ENCODE measurements around the gene WNK1.
A peak's percentile ranks its signal among the peaks of the same experiment; 100 is the strongest.
"Not testable (repeated sequence)": the region's sequence is repeated elsewhere in the genome, so short reads cannot be mapped to it uniquely, and the experiment has no call there.

WNK1 gene

GRCh38 chr12:751999-752694, at the start of gene WNK1:
TSS of gene WNK1 (plus strand) at chr12:752579. CDS start at chr12:753566, 987 bp downstream.
- DNase-seq, result peak; percentile 99

- no peak for DNase-seq
Measured at GRCh38 chr12:704516-705242, 47.7 kb upstream of the WNK1 start.

- not testable (repeated sequence) for DNase-seq
Measured at GRCh38 chr12:708084-708483, 44.3 kb upstream of the WNK1 start.

- no peak for DNase-seq
Measured at GRCh38 chr12:709455-710020, 42.8 kb upstream of the WNK1 start.

GRCh38 chr12:712172-712863, 40.1 kb upstream of the WNK1 start:
- no peak for DNase-seq

- no peak for DNase-seq
Measured at GRCh38 chr12:713281-713875, 39.0 kb upstream of the WNK1 start.

GRCh38 chr12:716506-716905, 35.9 kb upstream of the WNK1 start:
- no peak for DNase-seq

GRCh38 chr12:718756-719102, 33.6 kb upstream of the WNK1 start:
- DNase-seq, result no peak

DNA sequence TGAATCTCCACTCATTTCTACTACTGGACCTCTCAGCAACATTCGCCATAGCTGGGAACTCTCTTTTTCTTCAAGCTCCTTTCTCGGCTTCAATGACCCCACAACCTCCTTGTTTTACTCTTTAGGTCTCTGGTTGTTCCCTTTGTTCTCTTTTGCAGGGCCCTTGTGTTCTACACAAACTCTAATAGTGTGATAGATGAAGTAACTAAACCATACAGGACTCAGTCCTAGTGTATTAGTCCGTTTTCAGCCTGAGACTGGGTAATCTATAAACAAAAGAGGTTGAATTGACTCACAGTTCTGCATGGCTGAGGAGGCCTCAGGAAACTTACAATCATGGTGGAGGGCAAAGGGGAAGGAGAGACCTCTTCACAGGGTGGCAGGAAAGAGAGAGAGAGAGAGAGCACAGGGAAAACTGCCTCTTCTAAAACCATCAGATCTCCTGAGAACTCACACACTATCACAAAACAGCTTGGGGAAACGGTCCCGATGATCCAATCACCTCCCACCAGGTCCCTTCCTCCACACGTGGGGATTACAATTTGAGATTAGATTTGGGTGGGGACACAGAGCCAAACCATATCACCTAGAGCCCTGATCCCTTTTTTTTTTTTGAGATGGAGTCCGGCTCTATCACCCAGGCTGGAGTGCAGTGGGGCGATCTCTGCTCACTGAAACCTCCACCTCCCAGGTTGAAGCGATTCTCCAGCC, 32.0 kb upstream of the WNK1 start:
- no peak for DNase-seq

DNA sequence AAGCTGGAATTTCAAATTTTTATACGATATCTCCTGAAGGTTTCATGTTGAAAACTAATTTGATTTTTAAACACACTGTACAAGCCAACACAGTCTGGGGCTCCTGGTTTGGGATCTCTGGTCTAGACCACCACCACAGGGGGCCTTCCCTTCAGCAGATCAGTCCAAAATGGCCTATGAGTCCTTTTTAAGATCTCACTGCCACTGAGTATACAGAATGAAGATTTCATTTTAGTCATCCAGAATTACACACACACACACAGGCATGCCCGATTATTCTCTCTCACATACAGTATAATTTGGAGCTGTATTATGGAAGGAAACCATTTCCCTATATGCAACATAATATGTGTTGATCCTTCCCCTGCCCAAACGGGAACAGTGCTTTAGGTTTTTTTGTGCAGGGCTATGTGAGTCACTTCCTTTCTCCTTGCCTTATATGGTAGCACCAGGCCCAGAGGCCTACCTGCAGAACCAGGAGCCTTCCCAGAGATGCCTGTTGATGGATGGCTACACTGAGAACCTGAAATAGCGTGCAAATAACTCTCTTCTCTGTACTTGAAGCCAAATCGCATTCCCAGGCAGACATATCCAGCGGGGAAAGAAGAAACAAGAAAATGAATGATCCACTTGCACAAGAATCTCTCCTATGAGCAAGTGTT, 28.1 kb upstream of the WNK1 start:
- no peak for DNase-seq

DNA sequence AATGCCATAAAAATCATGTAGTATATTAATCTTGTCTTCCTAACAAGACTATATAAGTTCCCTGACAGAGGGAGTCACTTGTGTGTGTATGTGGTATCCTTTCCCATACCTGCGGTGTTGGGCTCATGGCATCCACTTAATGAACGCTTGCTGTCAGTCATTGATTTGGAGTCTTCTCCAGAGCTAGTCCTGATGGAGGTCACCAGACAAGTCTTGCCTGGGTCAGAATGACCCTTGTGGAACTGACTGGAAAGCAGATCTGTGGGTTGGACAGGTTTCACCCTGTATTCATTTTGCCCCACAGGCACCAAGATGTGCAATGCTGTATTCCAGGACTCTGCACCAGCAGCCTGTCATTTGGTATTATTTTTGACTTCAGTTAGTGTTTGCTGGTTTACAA, 27.3 kb upstream of the WNK1 start:
- DNase-seq, result no peak

- no peak for DNase-seq
Measured at GRCh38 chr12:726281-727140, 25.9 kb upstream of the WNK1 start.

DNA sequence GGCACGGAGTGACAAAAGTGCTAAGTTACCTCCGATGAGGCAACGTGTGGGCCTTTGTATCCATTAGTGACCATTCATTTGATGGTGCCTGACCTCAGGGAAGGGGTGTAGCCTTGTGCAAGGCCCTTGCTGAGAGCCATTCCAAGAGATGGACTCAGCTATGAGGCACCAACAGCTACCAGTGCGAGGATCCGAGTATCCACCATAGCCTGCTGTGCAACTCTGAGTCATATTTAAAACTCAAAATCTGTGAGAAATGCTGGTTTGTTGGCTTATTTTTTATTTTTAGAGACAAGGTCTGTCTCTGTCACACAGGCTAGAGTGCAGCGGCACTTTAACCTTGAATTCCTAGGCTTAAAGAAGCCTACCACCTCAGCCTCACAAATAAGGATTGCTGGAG, 25.1 kb upstream of the WNK1 start:
- no peak for DNase-seq

DNA sequence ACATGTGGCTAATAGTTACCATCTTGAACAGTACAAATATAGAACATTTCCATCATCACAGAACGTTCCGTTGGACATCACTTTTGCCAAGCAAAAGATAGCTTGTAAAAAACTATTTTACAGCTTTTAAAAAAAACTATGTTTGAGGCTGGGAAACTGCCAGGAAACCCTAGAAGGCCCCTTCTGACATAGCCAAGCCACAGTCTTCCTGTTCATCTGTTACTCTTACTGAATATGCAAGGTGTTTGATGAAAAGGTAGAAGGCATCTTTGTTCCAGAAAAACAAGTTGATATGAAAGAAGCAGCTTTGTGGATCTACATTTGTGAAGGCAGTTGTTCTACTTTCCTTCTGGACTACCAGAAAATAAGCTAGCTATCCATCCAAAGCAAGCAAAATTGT, 23.6 kb upstream of the WNK1 start:
- no peak for DNase-seq

DNA sequence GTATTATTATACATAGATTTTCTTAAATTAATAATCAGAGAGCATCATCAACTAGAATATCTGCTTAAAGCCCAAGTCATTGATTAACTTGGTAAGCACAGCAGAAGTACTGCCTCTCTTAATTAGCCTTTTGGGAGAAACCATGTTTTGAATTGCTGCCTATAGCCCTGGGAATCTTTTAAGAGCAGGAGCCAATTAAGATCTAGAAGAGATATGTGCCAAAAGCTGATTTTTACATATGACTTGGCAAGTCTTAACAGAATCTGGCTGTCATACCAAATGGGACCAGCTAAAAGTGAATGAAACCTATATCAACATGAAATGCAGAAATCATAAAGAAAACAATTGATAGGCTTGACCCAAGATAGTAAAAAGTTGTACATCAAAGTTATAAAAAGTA, 23.2 kb upstream of the WNK1 start:
- no peak for DNase-seq

GRCh38 chr12:730550-730949, 21.8 kb upstream of the WNK1 start:
- DNase-seq, result no peak

DNA sequence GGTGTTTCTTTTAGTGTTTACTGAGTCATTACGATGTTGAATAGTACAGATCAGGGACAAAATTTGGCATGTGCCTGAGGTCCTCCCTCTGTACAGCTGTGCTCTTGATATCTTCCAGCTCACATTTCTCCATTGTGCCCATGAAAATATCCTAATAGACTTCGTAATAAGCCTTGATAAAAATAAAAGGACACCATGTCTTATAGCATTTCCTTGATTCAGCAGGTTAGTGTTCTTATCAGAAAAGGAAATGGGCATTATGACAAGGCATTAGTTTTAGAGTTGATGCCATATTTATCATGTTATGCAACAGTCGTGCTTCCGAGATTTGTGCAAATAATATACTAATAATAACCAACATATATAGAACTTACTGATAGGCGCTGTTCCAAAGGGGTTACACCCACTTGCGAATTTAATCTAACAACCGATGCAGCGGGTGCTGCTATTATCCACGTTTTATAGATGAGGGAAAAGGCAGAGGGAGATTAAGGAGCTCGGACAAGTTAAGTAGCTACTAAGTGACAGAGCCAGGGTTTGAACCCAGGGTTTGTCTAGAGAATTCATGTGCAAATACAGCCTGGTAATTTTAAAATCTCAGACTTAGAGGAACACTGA, 15.1 kb upstream of the WNK1 start:
- no peak for DNase-seq

- peak; percentile 89 for DNase-seq
Measured at GRCh38 chr12:738712-739111, 13.7 kb upstream of the WNK1 start.

- DNase-seq, result no peak
Measured at GRCh38 chr12:739349-739748, 13.0 kb upstream of the WNK1 start.

GRCh38 chr12:740921-741320, 11.5 kb upstream of the WNK1 start:
- DNase-seq, result no peak

All from eye (tissue), 1 donor.